SK-N-SH (cell line): ENCODE data around the gene LPCAT1. TPM values are rescaled to one million over a fixed set of nuclear protein-coding genes. Genes with fewer than 3 reads are reported as not detected.

Source experiments
- CTCF ChIA-PET: fragments of 300-600, 350-600 bp; formaldehyde crosslinking; extraction: SDS; loops from one replicate; lab custom pipeline; 2021; lab: Yijun Ruan, JAX
- POLR2A ChIA-PET: fragments of 350-600 bp; sonication (Branson Sonifier 250); formaldehyde crosslinking; extraction: SDS; loops from one replicate; lab custom pipeline; 2020; ENCODE audit warnings: antibody characterized with exemption, inconsistent platforms; lab: Yijun Ruan, JAX
- DNase-seq: peaks from one replicate; pipeline ENCODE4 v3.0.0; 2012
- H2AFZ ChIP-seq: fragments of 200-600 bp; sonication (generic); 2 replicates; pipeline ENCODE4 v1.8.1; 2016; ENCODE audit warnings: antibody characterized with exemption, mild to moderate bottlenecking, low read depth
- H3F3A ChIP-seq: fragments of 200-600 bp; sonication (generic); replicated peaks from 2 replicates; pipeline ENCODE3; 2016; ENCODE audit warnings: antibody characterized with exemption, mild to moderate bottlenecking; ENCODE audit not compliant: insufficient read depth
- H3K27ac ChIP-seq, 2 experiments: fragments of 200-500 bp in 1 of 2; fragments of 200-600 bp in 1 of 2; sonication (Bioruptor generic) in 1 of 2; sonication (generic), shearing (Covaris generic) in 1 of 2; 2 replicates each; pipeline versions ENCODE4 v1.5.1 to v1.6.1; 2014 to 2016; ENCODE audit warnings: low read depth in 2 of 2, inconsistent platforms in 1 of 2, low read length in 1 of 2, mild to moderate bottlenecking in 1 of 2, mixed read lengths in 1 of 2
- H3K27me3 ChIP-seq: fragments of 200-600 bp; sonication (generic), shearing (Covaris generic); 2 replicates; pipeline ENCODE4 v1.6.1; 2016; ENCODE audit warnings: mixed run types; ENCODE audit not compliant: insufficient read depth
- H3K36me3 ChIP-seq, 2 experiments: fragments of 200-500 bp in 1 of 2; fragments of 200-600 bp in 1 of 2; sonication (Bioruptor generic) in 1 of 2; sonication (generic) in 1 of 2; replicated peaks in 1 of 2; 2 replicates each; pipeline versions ENCODE3 to v1.5.1; 2014 to 2016; ENCODE audit warnings: low read length in 1 of 2, mild to moderate bottlenecking in 1 of 2; ENCODE audit not compliant: insufficient read depth in 2 of 2, control insufficient read depth in 1 of 2
- H3K4me1 ChIP-seq, 2 experiments: fragments of 200-500 bp in 1 of 2; fragments of 200-600 bp in 1 of 2; sonication (Bioruptor generic) in 1 of 2; sonication (generic), shearing (Covaris generic) in 1 of 2; 2 replicates each; pipeline versions ENCODE4 v1.5.1 to v1.6.1; 2014 to 2016; ENCODE audit warnings: low read depth in 1 of 2, low read length in 1 of 2, mixed run types in 1 of 2; ENCODE audit not compliant: insufficient read depth in 2 of 2, control insufficient read depth in 1 of 2
- H3K4me2 ChIP-seq: fragments of 200-600 bp; sonication (generic), shearing (Covaris generic); 2 replicates; pipeline ENCODE4 v1.6.1; 2017; ENCODE audit warnings: mixed run types
- H3K4me3 ChIP-seq, 2 experiments: fragments of 200-500 bp in 1 of 2; fragments of 200-600 bp in 1 of 2; sonication (Bioruptor generic) in 1 of 2; sonication (generic), shearing (Covaris generic) in 1 of 2; 2 replicates each; pipeline versions ENCODE4 v1.5.1 to v1.8.1; 2014 to 2016; ENCODE audit warnings: low read depth in 2 of 2, inconsistent platforms in 1 of 2, low read length in 1 of 2, mild to moderate bottlenecking in 1 of 2, mixed read lengths in 1 of 2, moderate library complexity in 1 of 2
- H3K79me2 ChIP-seq: fragments of 200-600 bp; sonication (generic); 2 replicates; pipeline ENCODE4 v1.8.1; 2017; ENCODE audit warnings: mild to moderate bottlenecking; ENCODE audit not compliant: insufficient read depth
- H3K9ac ChIP-seq: fragments of 200-600 bp; sonication (generic); 2 replicates; pipeline ENCODE4 v1.6.1; 2017; ENCODE audit warnings: mixed run types
- H3K9me2 ChIP-seq: fragments of 200-600 bp; sonication (generic); 2 replicates; pipeline ENCODE4 v1.6.1; 2017; ENCODE audit warnings: mixed run types
- H3K9me3 ChIP-seq: fragments of 200-600 bp; sonication (generic); 2 replicates; pipeline ENCODE4 v1.6.1; 2017; ENCODE audit warnings: mixed run types, mild to moderate bottlenecking, moderate library complexity
- H4K20me1 ChIP-seq: fragments of 200-600 bp; sonication (generic); 2 replicates; pipeline ENCODE4 v1.6.1; 2017; ENCODE audit warnings: mild to moderate bottlenecking, mixed run types; ENCODE audit not compliant: insufficient read depth
- CHD2 ChIP-seq: fragments of 150-350 bp; IDR thresholded peaks from 2 replicates; pipeline ENCODE4 v1.6.1; 2018; ENCODE audit warnings: low read length; ENCODE audit not compliant: partially characterized antibody
- EP300 ChIP-seq, 2 experiments: IDR thresholded peaks; 2 replicates each; pipeline versions ENCODE4 v1.4.0 to v1.6.1; 2012; ENCODE audit warnings: borderline replicate concordance in 1 of 2, low read depth in 1 of 2, low read length in 1 of 2
- EZH2phosphoT487 ChIP-seq: fragments of 200-600 bp; sonication (generic); IDR thresholded peaks from 2 replicates; pipeline ENCODE4 v1.6.1; 2017; ENCODE audit warnings: low read depth, mixed run types, mild to moderate bottlenecking, antibody characterized with exemption, moderate library complexity, borderline replicate concordance
- FOSL2 ChIP-seq: IDR thresholded peaks from 2 replicates; pipeline ENCODE4 v1.4.0; 2012; ENCODE audit warnings: low read depth, mild to moderate bottlenecking, moderate library complexity, borderline replicate concordance
- FOXJ3 ChIP-seq: sonication (generic); formaldehyde crosslinking; IDR thresholded peaks from 2 replicates; pipeline ENCODE4 v1.5.1; 2020; ENCODE audit warnings: mild to moderate bottlenecking, missing genetic modification reagents
- GABPA ChIP-seq: IDR thresholded peaks from 2 replicates; pipeline ENCODE4 v1.4.0; 2012; ENCODE audit warnings: low read depth, mild to moderate bottlenecking
- GATA2 ChIP-seq: sonication (generic); formaldehyde crosslinking; IDR thresholded peaks from 2 replicates; pipeline ENCODE4 v1.5.0; 2020; ENCODE audit warnings: mild to moderate bottlenecking, missing genetic modification reagents
- MXI1 ChIP-seq: IDR thresholded peaks from 2 replicates; pipeline ENCODE4 v1.6.1; 2012; ENCODE audit warnings: mild to moderate bottlenecking, low read depth, low read length, improper control_type of control experiment
- NRF1 ChIP-seq: IDR thresholded peaks from 2 replicates; pipeline ENCODE4 v1.6.1; 2012; ENCODE audit warnings: low read depth, mild to moderate bottlenecking, low read length
- POLR2AphosphoS5 ChIP-seq: IDR thresholded peaks from 2 replicates; pipeline ENCODE4 v1.6.1; 2012; ENCODE audit warnings: low read depth, low read length
- RAD21 ChIP-seq: IDR thresholded peaks from 2 replicates; pipeline ENCODE4 v1.6.1; 2012; ENCODE audit warnings: mild to moderate bottlenecking, low read length
- RCOR1 ChIP-seq: fragments of 150-350 bp; IDR thresholded peaks from 2 replicates; pipeline ENCODE4 v1.6.1; 2017; ENCODE audit warnings: antibody characterized with exemption, low read length
- RXRA ChIP-seq: IDR thresholded peaks from 2 replicates; pipeline ENCODE4 v1.4.0; 2012; ENCODE audit warnings: low read depth, mild to moderate bottlenecking, borderline replicate concordance
- SIN3A ChIP-seq: IDR thresholded peaks from 2 replicates; pipeline ENCODE4 v1.6.1; 2012; ENCODE audit warnings: low read depth, mild to moderate bottlenecking, low read length, moderate library complexity, borderline replicate concordance
- SMC3 ChIP-seq: IDR thresholded peaks from 2 replicates; pipeline ENCODE4 v1.6.1; 2012; ENCODE audit warnings: low read depth, low read length, improper control_type of control experiment
- TAF1 ChIP-seq: IDR thresholded peaks from 2 replicates; pipeline ENCODE4 v1.6.1; 2012; ENCODE audit warnings: low read depth, mild to moderate bottlenecking, low read length, moderate library complexity, borderline replicate concordance
- TCF12 ChIP-seq: IDR thresholded peaks from 2 replicates; pipeline ENCODE4 v1.4.0; 2012
- WGBS: methylation state at CpG from one replicate; pipeline ENCODE4 v1.1.6; 2017; ENCODE audit warnings: low lambda C conversion rate; 5-methylcytosine and 5-hydroxymethylcytosine counted together
- polyA plus RNA-seq, 3 experiments: library from polyadenylated mRNA; depleted of rRNA; stranded (reverse); fragments of >200 nt; gene quantifications; 2 replicates each; pipeline ENCODE4 v1.2.3, GENCODE V29; 2012
- TF ChIP-seq, protein P1 (sequence below): IDR thresholded peaks from 2 replicates; pipeline ENCODE4 v1.6.1; 2012; ENCODE audit warnings: mild to moderate bottlenecking, low read depth, low read length, moderate library complexity
- TF ChIP-seq, protein P2 (sequence below): IDR thresholded peaks from 2 replicates; pipeline ENCODE4 v1.4.0; 2012; ENCODE audit warnings: low read depth, borderline replicate concordance
- TF ChIP-seq, protein P3 (sequence below): fragments of 200-600 bp; sonication (generic); IDR thresholded peaks from 2 replicates; pipeline ENCODE4 v1.6.1; 2017; ENCODE audit warnings: antibody characterized with exemption, mild to moderate bottlenecking, moderate library complexity
- TF ChIP-seq, protein P4 (sequence below): fragments of 150-350 bp; IDR thresholded peaks from 2 replicates; pipeline ENCODE4 v1.6.1; 2016; ENCODE audit warnings: mild to moderate bottlenecking, low read depth, low read length
- TF ChIP-seq, protein P5 (sequence below): fragments of 150-350 bp; IDR thresholded peaks from 2 replicates; pipeline ENCODE4 v1.6.1; 2017; ENCODE audit warnings: antibody characterized with exemption, low read length, low read depth, borderline replicate concordance

The LPCAT1 gene
- polyA plus RNA-seq, 1 of the 3 experiments (the other 2 are of a cell fraction) = 42.3 TPM

DNA sequence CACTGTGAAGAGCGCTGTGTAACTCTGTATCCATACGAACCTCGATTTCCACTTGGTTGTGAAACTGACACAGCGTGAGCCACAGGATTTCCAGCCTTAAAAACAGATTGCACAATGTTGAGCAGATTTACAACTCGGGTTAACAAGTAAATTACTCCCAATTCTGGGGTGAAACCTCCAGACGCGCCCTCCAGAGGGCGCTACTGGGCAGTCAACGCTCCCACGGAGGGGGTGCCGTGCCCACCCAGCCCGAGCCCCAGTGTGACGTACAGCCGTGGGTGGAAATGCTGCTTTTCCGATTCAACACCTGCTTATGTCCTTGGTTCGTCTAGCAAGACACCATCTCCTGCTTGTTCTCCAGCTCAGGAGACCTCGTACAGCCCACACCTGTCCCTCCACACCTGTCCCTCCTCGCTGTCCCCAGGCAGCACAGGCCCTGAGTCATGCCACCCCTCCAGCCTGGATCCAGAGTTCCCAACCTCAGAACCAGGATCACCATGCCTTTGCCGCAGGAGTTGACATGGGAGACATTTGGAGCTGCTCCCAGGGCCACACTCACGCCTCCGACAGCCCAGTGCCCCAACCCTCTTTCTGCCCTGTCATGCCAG, 44.1 kb downstream of the LPCAT1 start:
- no peaks in the 10 kb centered on the region for H3F3A ChIP-seq
- no peaks in the 10 kb centered on the region for H3K9me3 ChIP-seq
- H3K79me2 ChIP-seq = no peaks in the 10 kb centered on the region
- no peak for TF ChIP-seq TAF1
- TF ChIP-seq, protein P1, sequence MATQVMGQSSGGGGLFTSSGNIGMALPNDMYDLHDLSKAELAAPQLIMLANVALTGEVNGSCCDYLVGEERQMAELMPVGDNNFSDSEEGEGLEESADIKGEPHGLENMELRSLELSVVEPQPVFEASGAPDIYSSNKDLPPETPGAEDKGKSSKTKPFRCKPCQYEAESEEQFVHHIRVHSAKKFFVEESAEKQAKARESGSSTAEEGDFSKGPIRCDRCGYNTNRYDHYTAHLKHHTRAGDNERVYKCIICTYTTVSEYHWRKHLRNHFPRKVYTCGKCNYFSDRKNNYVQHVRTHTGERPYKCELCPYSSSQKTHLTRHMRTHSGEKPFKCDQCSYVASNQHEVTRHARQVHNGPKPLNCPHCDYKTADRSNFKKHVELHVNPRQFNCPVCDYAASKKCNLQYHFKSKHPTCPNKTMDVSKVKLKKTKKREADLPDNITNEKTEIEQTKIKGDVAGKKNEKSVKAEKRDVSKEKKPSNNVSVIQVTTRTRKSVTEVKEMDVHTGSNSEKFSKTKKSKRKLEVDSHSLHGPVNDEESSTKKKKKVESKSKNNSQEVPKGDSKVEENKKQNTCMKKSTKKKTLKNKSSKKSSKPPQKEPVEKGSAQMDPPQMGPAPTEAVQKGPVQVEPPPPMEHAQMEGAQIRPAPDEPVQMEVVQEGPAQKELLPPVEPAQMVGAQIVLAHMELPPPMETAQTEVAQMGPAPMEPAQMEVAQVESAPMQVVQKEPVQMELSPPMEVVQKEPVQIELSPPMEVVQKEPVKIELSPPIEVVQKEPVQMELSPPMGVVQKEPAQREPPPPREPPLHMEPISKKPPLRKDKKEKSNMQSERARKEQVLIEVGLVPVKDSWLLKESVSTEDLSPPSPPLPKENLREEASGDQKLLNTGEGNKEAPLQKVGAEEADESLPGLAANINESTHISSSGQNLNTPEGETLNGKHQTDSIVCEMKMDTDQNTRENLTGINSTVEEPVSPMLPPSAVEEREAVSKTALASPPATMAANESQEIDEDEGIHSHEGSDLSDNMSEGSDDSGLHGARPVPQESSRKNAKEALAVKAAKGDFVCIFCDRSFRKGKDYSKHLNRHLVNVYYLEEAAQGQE = no peak
- no peak for TF ChIP-seq RCOR1
- TF ChIP-seq, protein P2, sequence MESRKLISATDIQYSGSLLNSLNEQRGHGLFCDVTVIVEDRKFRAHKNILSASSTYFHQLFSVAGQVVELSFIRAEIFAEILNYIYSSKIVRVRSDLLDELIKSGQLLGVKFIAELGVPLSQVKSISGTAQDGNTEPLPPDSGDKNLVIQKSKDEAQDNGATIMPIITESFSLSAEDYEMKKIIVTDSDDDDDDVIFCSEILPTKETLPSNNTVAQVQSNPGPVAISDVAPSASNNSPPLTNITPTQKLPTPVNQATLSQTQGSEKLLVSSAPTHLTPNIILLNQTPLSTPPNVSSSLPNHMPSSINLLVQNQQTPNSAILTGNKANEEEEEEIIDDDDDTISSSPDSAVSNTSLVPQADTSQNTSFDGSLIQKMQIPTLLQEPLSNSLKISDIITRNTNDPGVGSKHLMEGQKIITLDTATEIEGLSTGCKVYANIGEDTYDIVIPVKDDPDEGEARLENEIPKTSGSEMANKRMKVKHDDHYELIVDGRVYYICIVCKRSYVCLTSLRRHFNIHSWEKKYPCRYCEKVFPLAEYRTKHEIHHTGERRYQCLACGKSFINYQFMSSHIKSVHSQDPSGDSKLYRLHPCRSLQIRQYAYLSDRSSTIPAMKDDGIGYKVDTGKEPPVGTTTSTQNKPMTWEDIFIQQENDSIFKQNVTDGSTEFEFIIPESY = no peak
- no peak for TF ChIP-seq MXI1
- TF ChIP-seq TCF12 = no peak
- TF ChIP-seq FOXJ3 = no peak
- no peak for TF ChIP-seq POLR2AphosphoS5
- TF ChIP-seq SIN3A = no peak
- TF ChIP-seq FOSL2 = no peak
- TF ChIP-seq GABPA = no peak
- TF ChIP-seq EZH2phosphoT487 = no peak
- no peak for TF ChIP-seq GATA2 (CRISPR knock-in tag)
- TF ChIP-seq, protein P3, sequence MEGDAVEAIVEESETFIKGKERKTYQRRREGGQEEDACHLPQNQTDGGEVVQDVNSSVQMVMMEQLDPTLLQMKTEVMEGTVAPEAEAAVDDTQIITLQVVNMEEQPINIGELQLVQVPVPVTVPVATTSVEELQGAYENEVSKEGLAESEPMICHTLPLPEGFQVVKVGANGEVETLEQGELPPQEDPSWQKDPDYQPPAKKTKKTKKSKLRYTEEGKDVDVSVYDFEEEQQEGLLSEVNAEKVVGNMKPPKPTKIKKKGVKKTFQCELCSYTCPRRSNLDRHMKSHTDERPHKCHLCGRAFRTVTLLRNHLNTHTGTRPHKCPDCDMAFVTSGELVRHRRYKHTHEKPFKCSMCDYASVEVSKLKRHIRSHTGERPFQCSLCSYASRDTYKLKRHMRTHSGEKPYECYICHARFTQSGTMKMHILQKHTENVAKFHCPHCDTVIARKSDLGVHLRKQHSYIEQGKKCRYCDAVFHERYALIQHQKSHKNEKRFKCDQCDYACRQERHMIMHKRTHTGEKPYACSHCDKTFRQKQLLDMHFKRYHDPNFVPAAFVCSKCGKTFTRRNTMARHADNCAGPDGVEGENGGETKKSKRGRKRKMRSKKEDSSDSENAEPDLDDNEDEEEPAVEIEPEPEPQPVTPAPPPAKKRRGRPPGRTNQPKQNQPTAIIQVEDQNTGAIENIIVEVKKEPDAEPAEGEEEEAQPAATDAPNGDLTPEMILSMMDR = peak; percentile 71
- no peak for TF ChIP-seq RXRA
- TF ChIP-seq SMC3 = 0 out of 2 replicates have a peak, but pooled peaks have one; percentile 33
- TF ChIP-seq RAD21 = peak; percentile 39
- TF ChIP-seq, protein P4, sequence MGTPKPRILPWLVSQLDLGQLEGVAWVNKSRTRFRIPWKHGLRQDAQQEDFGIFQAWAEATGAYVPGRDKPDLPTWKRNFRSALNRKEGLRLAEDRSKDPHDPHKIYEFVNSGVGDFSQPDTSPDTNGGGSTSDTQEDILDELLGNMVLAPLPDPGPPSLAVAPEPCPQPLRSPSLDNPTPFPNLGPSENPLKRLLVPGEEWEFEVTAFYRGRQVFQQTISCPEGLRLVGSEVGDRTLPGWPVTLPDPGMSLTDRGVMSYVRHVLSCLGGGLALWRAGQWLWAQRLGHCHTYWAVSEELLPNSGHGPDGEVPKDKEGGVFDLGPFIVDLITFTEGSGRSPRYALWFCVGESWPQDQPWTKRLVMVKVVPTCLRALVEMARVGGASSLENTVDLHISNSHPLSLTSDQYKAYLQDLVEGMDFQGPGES = no peak
- TF ChIP-seq, protein P5, sequence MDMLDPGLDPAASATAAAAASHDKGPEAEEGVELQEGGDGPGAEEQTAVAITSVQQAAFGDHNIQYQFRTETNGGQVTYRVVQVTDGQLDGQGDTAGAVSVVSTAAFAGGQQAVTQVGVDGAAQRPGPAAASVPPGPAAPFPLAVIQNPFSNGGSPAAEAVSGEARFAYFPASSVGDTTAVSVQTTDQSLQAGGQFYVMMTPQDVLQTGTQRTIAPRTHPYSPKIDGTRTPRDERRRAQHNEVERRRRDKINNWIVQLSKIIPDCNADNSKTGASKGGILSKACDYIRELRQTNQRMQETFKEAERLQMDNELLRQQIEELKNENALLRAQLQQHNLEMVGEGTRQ = no peak
- TF ChIP-seq CHD2 = no peak
- TF ChIP-seq NRF1 = no peak
- TF ChIP-seq EP300 (IDR thresholded peaks at IDR 0.05; ENCODE audit: borderline replicate concordance in 1 of 2, low read depth in 1 of 2, low read length in 1 of 2) = no peak
- H3K9me2 ChIP-seq = no peaks in the 10 kb centered on the region
- H3K27me3 ChIP-seq = no peaks in the 10 kb centered on the region
- no peak overlapping the region; a peak in 1 of 4 replicates for H3K4me3 ChIP-seq
- no peak overlapping the region for H3K4me2 ChIP-seq
- H3K4me1 ChIP-seq = no peaks in the 10 kb centered on the region
- H2AFZ ChIP-seq = no peak overlapping the region
- peak; percentile 87 for DNase-seq
- H3K36me3 ChIP-seq = peaks cover 3 to 45% of the 10 kb centered on the region in 2 experiments
- POLR2A ChIA-PET = no interaction called here
- H3K27ac ChIP-seq = no peak overlapping the region
- 0 out of 2 replicates have a peak, but pooled peaks cover 4% of the 10 kb centered on the region for H4K20me1 ChIP-seq
- H3K9ac ChIP-seq = no peak overlapping the region
- 77% methylated on average over 17 of the region's 21 CpGs for WGBS
- CTCF ChIA-PET = interaction anchor here (0.6 to 4.8 kb wide), 15 partner anchors 9 to 173 kb away, joined by 3 to 32 read pairs (median 4); no protein-coding TSS in a partner anchor
